Vagina (tissue), 2 donors: ENCODE results near the gene CHIT1. TPM values are rescaled to one million over a fixed set of nuclear protein-coding genes. Genes with fewer than 3 reads are reported as not detected.

Experiments used
- DNase-seq, 2 donors: peaks; one replicate each; pipeline ENCODE4 v3.0.0-alpha.2; 2017; ENCODE audit errors: extremely low spot score in 2 of 2
- H3K27ac ChIP-seq: fragments of 200-600 bp; sonication (generic); one replicate; pipeline ENCODE4 v1.5.1; 2019
- H3K27me3 ChIP-seq: fragments of 200-600 bp; sonication (generic); one replicate; pipeline ENCODE4 v1.5.1; 2019
- H3K36me3 ChIP-seq, 2 donors: fragments of 200-600 bp; sonication (generic); one replicate each; pipeline ENCODE4 v1.5.1; 2017 to 2019
- H3K4me1 ChIP-seq: fragments of 200-600 bp; sonication (generic); one replicate; pipeline ENCODE4 v1.5.1; 2019
- H3K4me3 ChIP-seq, 2 donors: fragments of 200-600 bp; sonication (generic); 1 replicate in 1 of 2; 2 replicates in 1 of 2; pipeline ENCODE4 v1.5.1; 2016 to 2019
- H3K9me3 ChIP-seq: fragments of 200-600 bp; sonication (generic); one replicate; pipeline ENCODE4 v1.5.1; 2019
- POLR2A ChIP-seq, 2 donors: fragments of 450-650 bp; IDR thresholded peaks; one replicate each; pipeline ENCODE4 v1.6.1; 2017; ENCODE audit warnings: antibody characterized with exemption in 2 of 2, mild to moderate bottlenecking in 2 of 2, moderate library complexity in 2 of 2
- POLR2AphosphoS5 ChIP-seq, 2 donors: sonication (generic); formaldehyde crosslinking; IDR thresholded peaks; one replicate each; pipeline ENCODE4 v1.9.0; 2017; ENCODE audit warnings: antibody characterized with exemption in 2 of 2, mild to moderate bottlenecking in 2 of 2, low read depth in 1 of 2; ENCODE audit not compliant: insufficient read depth in 1 of 2
- intact Hi-C: fragments of 100-400 bp; cut with DNase I; formaldehyde crosslinking; loops from one replicate; pipeline ENCODE4 v1.15.1; 2023
- total RNA-seq: library from RNA; depleted of rRNA; stranded (reverse); fragments of >200 nt; gene quantifications from one replicate; pipeline ENCODE4 v1.2.3, GENCODE V29; 2016
- TF ChIP-seq, protein P1 (sequence below), 3 experiments: fragments of 450-650 bp in 2 of 3; fragments of 200-600 bp in 1 of 3; sonication (generic) in 1 of 3; IDR thresholded peaks; one replicate each; pipeline ENCODE4 v1.5.1; 2017 to 2019; ENCODE audit warnings: antibody characterized with exemption in 3 of 3, mild to moderate bottlenecking in 2 of 3, moderate library complexity in 2 of 3

The CHIT1 gene
- total RNA-seq, 1 donor from 2014 or later: not detected

DNA sequence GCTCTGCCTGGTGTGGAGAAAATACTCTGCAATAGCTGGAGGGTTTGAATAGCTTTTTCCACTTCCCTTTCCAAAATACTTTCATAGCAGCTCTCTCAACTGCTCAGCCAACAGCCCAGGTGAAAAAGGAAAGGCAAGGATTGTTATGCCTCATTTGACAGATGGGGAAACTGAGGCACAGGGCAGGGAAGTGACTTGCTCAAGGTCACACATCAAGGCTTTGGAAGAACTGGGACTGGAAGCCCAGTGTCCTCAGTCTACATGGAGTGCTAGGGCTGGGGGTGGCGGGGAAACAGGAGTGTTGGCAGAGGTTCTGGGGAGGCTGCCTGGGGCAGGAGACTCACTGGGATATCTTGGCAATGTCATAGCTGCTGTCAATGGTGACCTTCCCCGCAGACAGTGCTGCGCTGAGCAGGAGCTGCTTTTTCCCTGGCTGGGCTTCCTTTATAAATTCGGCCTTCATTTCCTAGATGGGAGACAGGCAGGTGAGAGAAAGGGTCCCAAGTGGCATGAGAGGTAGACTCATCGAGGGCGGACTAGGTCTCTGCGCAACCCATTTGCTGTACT, 47.0 kb downstream of the CHIT1 start:
- Histone ChIP-seq H3K9me3 (no peaks in the 10 kb centered on the region), H3K27me3 (no peaks in the 10 kb centered on the region), H3K36me3 (no peaks in the 10 kb centered on the region), H3K4me3 (no peak overlapping the region), H3K4me1 (peaks cover 33% of the 10 kb centered on the region), H3K27ac (no peak overlapping the region)
- no peak for TF ChIP-seq POLR2AphosphoS5 (IDR thresholded peaks at IDR 0.05; ENCODE audit: insufficient read depth in 1 of 2, low read depth in 1 of 2)
- intact Hi-C loops: no loop called here
- no peak for DNase-seq

DNA sequence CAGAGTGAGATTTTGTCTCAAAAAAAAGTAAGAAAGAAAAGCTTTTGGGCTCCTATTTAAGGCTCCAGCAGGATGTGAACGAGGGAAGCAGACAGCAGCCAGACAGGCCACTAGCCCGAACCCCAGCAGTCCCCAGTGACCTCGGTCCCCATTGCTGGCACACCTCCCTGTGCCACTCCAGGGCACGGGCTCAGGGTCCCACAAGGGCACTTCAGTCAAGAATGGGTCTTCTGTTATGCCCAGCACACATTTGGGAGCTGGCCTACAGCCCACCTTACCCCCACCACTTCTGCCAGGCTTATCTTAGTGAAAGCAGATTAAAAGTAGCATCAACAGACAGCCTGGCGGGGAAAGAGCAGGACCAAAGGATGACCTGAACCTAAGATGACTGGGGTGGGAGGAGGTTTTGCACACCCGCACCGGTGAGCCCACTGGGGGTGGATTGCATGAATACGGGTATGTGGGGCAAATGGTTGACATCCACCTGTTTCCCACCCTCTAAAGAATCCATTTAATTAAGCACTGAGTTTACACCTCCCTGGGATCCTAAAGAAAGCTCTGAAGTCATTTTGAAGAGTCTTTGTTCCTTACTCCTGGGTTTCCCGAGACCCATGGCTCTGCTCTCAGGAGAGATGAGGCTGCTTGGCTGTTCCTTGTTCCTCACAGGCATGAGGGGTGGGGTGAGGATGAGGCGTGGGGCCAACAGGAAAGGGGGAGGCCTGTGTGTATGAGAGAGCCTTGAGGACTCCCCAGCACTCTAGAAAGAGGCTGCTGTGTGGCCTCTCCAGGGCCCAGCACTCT, 47.7 kb downstream of the CHIT1 start:
- DNase-seq: no peak
- TF ChIP-seq, protein P1, sequence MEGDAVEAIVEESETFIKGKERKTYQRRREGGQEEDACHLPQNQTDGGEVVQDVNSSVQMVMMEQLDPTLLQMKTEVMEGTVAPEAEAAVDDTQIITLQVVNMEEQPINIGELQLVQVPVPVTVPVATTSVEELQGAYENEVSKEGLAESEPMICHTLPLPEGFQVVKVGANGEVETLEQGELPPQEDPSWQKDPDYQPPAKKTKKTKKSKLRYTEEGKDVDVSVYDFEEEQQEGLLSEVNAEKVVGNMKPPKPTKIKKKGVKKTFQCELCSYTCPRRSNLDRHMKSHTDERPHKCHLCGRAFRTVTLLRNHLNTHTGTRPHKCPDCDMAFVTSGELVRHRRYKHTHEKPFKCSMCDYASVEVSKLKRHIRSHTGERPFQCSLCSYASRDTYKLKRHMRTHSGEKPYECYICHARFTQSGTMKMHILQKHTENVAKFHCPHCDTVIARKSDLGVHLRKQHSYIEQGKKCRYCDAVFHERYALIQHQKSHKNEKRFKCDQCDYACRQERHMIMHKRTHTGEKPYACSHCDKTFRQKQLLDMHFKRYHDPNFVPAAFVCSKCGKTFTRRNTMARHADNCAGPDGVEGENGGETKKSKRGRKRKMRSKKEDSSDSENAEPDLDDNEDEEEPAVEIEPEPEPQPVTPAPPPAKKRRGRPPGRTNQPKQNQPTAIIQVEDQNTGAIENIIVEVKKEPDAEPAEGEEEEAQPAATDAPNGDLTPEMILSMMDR (IDR thresholded peaks at IDR 0.05): no peak
- TF ChIP-seq POLR2A (IDR thresholded peaks at IDR 0.05) (no peak), POLR2AphosphoS5 (IDR thresholded peaks at IDR 0.05; ENCODE audit: insufficient read depth in 1 of 2, low read depth in 1 of 2) (no peak)

DNA sequence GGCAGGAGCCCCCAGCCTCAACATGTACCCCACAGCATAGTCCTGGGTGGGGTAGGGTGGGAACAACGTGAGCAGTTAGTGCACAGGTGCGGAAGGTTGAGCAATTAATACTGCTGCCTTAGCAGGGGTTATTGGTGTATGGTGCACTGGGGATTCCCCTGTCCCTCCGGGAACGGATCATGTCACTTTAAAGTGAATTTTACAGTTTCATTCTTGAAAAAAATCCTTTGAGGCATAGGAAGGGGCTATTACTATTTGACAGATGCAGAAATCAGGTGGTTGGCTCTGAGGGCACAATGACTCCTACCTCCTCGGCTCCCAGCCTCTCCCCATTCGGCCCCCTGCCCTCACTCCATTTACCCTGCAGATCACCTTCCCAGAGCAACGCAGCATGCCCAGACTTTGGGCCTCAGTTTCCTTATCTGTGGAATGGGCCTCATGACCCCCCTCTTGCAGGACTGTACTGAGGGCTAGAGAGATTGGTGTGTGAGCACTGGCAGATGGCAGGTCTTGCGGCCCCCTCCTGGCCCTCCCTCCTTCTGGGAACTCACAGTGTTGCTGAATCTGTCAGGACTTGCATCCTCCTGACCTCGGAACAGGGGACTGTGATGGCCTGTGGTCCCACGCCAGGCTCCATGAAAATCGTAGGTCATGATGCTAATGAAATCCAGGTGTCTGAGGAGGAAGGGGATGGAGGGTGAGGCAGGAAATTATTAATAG, 48.7 kb downstream of the CHIT1 start:
- TF ChIP-seq POLR2A (IDR thresholded peaks at IDR 0.05) (no peak), POLR2AphosphoS5 (IDR thresholded peaks at IDR 0.05; ENCODE audit: insufficient read depth in 1 of 2, low read depth in 1 of 2) (no peak)
- TF ChIP-seq, protein P1 (IDR thresholded peaks at IDR 0.05): no peak
- Histone ChIP-seq H3K4me3 (no peak overlapping the region), H3K4me1 (peaks cover 29% of the 10 kb centered on the region), H3K27ac (no peak overlapping the region), H3K9me3 (no peaks in the 10 kb centered on the region), H3K36me3 (no peaks in the 10 kb centered on the region), H3K27me3 (no peaks in the 10 kb centered on the region)
- intact Hi-C loops: no loop called here
- no peak for DNase-seq

More for the DNA sequence above, 47.7 kb downstream of the CHIT1 start:
- Histone ChIP-seq H3K9me3 (no peaks in the 10 kb centered on the region), H3K36me3 (no peaks in the 10 kb centered on the region), H3K27ac (no peak overlapping the region), H3K4me3 (no peak overlapping the region), H3K27me3 (no peaks in the 10 kb centered on the region), H3K4me1 (peaks cover 33% of the 10 kb centered on the region)
- intact Hi-C loops: no loop called here

DNA sequence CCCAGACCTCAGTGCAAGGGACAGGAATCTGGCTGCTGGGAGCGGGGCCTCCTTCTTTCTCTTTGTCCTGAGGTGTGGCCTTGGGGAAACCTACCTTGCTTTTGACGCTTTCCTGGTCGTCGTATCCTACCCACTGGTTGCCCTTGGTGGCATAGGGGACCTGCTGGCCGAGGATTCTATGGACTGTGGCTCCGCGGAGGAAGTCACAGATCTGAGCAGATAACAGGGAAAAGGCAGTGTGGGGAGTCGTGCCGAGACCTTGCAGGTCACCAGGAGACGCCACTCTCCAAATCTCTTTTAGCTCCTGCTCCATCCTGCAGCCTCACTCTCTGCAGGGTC, 49.8 kb downstream of the CHIT1 start:
- Histone ChIP-seq H3K4me3 (no peak overlapping the region), H3K36me3 (no peaks in the 10 kb centered on the region), H3K27me3 (no peaks in the 10 kb centered on the region), H3K27ac (no peak overlapping the region), H3K9me3 (no peaks in the 10 kb centered on the region), H3K4me1 (peaks cover 28% of the 10 kb centered on the region)
- intact Hi-C loops: no loop called here
- no peak for DNase-seq
- TF ChIP-seq POLR2AphosphoS5 (IDR thresholded peaks at IDR 0.05; ENCODE audit: insufficient read depth in 1 of 2, low read depth in 1 of 2): no peak
- TF ChIP-seq, protein P1 (IDR thresholded peaks at IDR 0.05): no peak
- TF ChIP-seq POLR2A (IDR thresholded peaks at IDR 0.05): no peak

DNA sequence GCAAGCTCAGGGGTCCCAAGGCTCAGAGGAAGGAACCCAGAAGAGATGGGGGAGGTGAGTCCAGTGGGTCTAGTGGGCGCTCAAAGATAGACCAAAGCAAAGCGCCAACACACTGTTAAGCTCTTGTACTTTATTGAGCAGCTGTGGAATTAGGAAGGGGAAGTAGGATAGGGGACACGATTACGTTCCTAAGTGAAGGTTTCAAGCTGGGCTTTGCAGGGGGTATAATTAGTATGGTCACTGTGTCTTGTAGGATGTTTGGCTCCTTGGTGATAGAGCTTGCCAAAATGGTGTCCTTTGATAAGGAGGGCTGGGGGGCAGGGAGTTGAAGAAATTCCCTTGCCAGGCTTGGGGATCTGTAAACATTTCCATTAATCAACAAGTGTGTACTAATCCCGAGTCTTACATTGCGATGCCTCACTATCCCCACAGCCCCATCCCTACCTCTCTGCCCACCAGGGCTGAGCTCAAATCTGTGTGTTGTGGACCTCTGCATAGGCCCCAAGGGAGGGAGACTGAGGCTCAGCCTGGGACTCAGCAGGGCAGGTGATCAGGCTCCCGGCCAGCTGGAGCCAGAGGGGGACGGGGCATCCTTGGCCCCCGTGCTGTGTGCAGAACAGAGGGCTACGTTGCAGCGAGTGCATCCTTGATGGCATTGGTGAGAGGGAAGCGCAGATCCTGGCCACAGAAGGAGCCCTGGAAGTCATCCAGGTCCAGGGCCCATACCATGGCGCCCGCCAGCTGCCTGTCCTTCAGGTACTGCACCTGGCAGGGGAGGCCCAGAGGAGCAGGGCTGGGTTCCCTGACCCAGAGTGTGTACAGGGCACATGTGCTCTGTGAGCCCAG, 50.4 kb downstream of the CHIT1 start:
- Histone ChIP-seq H3K36me3 (no peaks in the 10 kb centered on the region), H3K4me3 (no peak overlapping the region), H3K9me3 (no peaks in the 10 kb centered on the region), H3K4me1 (peaks cover 28% of the 10 kb centered on the region), H3K27ac (no peak overlapping the region), H3K27me3 (no peaks in the 10 kb centered on the region)
- TF ChIP-seq, protein P1 (IDR thresholded peaks at IDR 0.05): no peak
- TF ChIP-seq POLR2A (IDR thresholded peaks at IDR 0.05) (no peak), POLR2AphosphoS5 (IDR thresholded peaks at IDR 0.05; ENCODE audit: insufficient read depth in 1 of 2, low read depth in 1 of 2) (no peak)
- DNase-seq: no peak
- intact Hi-C loops: no loop called here
